HG02981 (cell line): ENCODE data around the gene POM121C.
"Not testable (repeated sequence)": the region's sequence is repeated elsewhere in the genome, so short reads cannot be mapped to it uniquely, and the experiment has no call there.

Experiments used
- ATAC-seq: cut with Tn5 transposase; IDR thresholded peaks from one replicate; pipeline ENCODE4 v1.9.1; 2021; ENCODE audit warnings: mild to moderate bottlenecking, moderate library complexity; ENCODE audit not compliant: unreplicated experiment

The POM121C gene

DNA sequence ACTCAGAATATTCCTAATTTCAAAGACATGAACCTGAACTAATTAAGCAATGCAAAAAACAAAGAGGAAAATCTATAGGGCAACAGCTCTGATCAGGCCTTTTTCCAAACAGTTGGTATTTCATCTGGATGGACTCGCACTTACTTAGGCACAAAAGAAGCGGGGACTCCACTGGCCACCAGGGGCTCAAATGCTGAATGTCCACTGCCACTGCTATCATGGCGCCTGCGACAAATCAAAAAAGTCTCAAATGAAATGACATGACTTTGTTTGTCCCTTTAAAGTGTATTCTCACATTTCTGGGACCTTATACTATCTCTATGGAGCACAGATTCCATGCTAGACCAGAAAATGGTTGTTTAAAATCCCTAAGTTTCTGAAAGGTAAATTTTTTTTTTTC is 47.1 kb downstream of the POM121C start:
- not testable (repeated sequence) for ATAC-seq

DNA sequence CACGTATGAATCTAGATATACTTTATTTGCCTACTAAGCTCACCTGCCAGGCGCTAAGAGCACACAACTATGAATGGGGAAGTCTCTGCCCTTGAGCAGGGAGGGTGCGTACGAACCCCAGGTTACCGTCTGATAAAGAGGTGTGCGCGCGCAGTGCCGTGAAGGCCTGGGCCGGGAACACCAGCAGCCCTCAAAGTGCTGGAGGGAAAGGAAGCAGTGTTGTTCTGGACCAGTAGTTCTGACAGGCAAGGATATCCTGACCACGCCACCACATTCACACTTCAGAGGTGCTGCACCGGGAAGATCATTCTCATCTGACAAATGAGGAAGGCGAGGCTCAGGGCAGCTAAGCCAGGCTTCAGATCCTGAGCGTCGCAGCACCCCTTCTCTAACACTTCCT is 62.6 kb downstream of the POM121C start:
- ATAC-seq: not testable (repeated sequence)

DNA sequence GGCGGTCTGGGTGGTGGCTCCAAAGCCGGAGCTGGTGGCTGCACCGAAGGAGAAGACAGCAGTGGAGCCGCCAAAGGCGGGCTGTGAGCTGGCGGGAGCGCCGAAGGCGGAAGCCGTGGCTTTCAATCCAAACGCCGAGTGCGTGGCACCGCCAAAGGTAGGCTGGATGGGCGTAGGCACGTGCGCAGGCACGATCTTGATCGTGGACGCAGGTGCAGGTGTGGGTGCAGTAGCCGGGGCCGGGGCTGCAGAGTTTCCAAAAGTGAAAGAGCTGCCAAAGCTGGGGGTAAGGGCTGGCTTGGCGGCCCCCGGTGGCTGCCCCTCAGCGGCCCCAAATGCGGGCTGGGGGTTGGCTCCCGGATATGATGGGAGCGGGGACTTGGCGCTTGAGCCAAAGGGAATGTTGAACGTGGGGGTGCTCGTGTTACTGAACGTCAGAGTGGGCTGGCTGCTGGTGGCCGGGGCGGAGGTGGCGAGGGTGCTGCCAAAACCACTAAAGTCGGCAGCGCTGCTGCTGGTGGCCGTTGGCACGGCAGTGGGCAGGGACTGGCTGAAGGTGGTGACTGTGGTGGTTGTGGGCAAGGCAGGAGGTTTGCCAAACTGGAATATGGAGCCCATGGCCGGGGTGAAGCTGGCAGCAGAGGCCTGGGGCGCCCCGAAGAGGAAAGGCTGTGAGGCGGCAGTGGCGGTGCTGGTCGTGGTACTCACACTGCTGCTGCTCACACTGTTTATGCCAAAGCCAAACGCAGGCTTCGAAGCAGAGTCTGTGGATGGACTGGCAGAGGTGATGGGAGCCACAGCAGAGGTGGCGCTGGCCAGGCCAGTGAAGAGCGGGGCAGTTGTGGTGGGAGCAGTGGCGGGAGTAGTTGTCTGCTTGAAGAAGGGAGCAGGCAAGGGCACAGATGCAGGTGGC is 64.0 kb downstream of the POM121C start:
- not testable (repeated sequence) for ATAC-seq

DNA sequence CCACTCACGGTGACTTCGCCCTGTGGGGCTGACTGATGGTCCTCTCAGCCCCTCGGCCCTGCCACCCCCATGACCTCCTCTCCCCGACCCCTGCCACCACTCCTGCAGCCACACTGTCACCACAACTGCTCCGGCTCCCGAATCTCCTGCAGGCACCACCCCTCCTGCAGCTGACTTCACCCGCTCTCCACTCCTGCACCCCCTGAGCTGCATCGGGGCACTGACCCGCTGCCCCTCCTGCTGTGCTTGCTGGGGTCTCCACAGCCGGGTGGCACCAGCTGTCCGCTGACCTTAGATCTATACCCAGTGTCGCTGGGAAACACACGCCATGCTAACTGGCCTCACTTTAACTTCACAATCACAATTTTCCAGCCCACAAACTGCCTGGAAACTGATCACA is 65.9 kb downstream of the POM121C start:
- ATAC-seq: not testable (repeated sequence)

DNA sequence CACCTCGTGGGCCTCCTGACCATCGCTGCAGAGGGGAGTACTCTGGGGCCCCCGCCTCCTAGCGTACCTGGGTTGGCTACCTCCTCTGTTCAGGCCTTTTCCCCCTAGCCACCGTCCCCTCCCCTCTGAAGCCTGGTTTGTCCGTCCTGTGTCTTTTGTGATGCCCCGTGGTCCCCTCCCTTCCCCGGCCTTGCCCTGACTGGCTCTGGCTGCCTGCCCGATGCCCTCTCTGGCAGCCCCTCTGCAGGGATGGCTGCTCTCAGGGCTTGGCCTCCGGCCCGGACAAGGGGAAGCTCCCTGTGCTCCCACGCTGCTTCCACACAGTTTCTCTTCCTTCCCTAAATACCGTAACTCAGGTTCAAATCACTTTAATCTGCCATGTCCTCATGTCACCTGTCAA is 66.4 kb downstream of the POM121C start:
- not testable (repeated sequence) for ATAC-seq

DNA sequence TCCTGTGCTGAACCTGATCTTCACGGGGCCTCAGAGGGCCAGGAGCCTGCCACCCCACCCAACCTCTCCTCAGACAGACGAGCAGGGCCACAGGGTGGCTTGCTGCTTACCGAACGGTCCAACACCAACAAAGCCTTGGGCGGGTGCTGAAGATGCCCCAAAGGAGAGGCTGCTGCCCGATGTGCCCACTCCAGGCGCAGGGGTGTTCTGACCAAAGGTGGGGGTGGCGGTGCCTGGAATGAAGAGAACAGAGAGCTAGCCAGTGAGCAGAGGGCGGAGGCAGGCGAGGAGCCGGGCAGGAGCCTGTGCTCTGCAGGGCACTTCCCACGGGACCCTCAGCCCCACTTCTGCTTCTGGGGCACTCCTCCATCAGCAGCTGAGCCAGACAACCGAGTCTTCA is 66.9 kb downstream of the POM121C start:
- not testable (repeated sequence) for ATAC-seq

DNA sequence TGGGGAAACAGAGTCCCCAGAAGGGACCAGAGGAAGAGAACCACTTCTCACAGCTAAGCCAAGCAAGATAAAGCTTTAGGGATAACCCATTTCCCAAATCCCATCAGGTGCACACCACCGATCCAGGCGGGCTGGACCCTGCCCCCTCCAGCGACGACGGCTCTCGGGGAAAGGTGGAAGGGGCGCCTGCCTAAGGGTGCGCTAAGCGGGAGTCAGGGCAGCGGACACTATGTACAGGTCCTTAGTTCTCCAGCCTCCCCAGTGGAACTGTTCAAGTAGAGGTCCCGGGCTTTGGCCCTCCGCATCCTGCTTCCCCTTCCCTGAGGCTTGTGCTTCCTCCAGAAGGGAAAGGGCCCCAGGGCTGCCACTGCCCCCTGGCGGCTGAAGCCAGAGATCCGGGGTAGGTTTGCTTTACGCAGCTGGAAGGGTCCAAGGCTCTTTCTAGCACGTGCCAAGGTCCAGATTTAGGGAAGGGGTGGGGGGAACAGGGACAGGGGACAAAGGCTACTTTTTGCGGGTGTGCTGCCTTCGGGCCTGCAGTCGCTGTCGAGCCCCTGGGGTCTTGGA is 67.7 kb downstream of the POM121C start:
- ATAC-seq: not testable (repeated sequence)

DNA sequence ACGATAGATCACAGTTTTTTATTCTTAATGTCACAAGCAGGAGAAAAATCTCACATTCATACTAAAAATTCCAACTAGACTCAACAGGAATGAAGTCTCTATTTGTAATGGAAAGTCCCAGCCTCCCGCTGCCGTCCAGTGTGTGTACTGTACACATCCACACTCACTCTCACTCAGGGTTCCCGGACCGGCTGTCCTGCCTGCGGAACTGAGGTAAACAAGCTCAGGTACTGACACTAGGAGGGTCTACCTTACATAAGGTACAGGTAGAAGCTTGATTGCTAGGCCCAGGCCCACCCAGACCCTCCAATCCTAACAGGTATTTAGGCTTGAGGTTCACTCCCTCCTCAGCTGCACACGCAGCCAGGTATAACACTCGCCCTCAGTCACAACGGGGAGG is 69.3 kb downstream of the POM121C start:
- ATAC-seq: not testable (repeated sequence)

DNA sequence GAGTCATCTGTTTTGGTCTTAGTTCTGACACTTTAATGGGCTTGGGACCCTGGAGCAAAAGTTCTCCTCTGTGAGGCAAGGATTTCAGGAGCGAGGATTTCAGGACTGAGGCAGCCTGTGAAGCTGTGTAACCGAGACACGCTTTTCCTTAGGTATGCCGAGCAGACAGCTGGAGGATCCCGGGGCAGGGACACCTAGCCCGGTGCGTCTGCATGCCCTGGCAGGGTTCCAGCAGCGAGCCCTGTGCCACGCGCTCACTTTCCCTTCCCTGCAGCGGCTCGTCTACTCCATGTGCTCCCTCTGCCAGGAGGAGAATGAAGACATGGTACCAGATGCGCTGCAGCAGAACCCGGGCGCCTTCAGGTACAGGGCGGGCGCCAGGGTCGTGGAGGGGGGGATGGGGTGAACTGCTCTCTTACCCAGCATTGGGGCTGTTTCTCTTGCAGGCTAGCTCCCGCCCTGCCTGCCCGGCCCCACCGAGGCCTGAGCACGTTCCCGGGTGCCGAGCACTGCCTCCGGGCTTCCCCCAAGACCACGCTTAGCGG is 70.2 kb downstream of the POM121C start:
- ATAC-seq: not testable (repeated sequence)

DNA sequence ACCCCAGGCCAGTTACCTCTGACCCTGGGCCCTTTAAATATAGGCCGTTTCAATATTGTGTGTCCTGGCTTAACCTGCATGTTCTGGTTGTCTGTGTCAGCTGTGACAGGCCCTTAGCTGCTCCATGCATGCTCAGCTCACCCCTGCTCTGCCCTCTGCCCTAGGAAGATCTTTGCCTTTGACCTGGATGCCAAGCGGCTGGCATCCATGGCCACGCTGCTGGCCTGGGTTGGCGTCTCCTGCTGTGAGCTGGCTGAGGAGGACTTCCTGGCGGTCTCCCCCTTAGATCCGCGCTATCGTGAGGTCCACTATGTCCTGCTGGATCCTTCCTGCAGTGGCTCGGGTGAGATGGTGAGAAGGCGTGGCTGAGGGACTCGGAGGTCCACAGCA is 70.7 kb downstream of the POM121C start:
- ATAC-seq: not testable (repeated sequence)

DNA sequence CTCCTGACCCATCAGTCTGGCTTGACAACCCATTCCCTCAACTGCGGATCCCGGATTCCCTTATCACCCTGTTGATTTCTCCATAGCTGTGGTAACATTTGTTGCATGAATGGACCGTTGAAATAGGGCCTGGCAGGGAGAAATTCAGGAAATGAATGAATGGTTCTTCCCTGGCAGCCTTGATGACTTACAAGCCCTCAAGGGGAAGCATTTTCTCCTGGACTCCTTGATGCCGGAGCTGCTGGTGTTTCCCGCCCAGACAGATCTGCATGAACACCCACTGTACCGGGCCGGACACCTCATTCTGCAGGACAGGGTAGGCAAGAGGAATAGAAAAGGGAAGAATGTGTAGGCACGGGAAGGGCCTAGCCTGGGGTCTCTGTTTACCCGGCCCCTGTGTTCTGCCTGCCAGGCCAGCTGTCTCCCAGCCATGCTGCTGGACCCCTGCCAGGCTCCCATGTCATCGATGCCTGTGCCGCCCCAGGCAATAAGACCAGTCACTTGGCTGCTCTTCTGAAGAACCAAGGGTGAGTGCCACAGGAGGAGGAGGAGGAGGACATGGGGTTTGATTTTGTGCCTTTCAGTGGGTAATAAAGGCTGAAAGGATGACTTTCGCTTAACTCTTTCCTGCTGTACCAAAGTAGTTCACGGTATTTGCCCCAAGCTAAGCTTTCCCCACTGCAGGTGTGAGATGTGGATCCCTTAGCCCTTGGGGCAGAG is 71.2 kb downstream of the POM121C start:
- not testable (repeated sequence) for ATAC-seq

DNA sequence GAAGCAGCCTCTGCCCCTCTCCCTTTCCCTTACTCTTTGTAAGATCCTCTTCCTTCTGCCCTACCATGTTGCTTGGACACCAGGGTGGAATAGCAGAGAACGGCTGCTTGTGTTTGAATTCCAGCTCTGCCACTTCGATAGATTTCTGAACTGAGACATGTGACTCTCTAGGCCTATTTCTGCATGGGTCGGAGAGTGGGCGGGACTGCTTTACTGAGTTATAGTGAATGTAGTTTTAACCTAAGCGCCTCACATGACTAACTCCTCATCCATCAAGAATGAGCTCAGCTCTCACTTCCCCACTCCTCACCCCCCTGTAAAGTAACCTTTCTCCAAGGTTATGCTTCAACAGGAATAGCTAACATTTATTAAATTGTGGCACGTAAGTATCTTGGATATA is 71.9 kb downstream of the POM121C start:
- not testable (repeated sequence) for ATAC-seq

DNA sequence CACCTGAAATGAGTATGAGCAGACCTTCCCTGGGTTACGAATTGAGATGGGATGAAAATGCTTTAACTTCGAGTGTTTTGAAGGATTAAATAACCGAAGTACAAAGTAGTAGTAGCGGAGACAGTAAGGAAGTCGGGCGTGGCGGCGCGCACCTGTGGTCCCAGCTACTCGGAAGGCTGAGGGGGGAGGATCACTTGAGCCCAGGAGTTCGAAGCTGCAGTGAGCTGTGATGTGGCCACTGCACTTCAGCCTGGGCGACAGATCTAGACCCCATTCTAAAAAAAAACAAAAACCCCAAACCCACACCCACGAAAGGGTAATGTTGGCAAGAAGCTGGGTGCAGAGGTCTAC is 75.3 kb downstream of the POM121C start:
- not testable (repeated sequence) for ATAC-seq

DNA sequence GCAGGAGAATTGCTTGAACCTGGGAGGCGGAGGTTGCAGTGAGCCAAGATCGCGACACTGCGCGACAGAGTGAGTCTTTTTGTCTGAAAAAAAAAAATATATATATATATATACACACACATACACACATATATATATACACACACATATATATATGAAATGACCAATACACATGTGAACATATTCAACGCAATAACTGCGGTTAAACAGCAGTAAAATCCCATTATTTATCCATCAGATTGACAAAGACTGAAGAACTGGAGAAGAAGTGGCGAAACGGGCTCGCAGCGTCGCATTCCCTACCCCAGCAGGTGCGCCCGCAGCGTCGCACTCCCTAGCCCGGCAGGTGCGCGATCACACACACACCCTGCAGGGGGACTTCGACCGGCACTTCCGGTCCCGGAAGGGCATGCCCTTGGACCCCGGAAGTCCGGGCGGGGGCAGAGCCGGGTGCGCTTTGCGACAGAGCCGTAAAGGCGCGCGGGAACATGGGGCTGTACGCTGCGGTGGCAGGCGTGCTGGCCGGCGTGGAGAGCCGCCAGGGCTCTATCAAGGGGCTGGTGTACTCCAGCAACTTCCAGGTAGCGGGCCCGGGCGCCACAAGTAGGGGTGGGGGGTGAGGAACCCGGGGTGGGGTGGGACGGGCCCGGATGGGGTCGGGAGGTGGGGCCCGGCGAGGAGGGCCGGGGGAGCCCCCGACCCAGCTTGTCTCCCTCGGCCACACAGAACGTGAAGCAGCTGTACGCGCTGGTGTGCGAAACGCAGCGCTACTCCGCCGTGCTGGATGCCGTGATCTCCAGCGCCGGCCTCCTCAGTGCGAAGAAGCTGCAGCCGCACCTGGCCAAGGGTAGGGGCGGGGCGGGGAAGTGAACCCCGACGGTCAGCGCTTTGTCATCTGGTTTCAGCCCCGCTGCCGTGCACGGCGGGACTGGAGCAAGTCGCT is 75.9 kb downstream of the POM121C start:
- peak; percentile 87 for ATAC-seq

DNA sequence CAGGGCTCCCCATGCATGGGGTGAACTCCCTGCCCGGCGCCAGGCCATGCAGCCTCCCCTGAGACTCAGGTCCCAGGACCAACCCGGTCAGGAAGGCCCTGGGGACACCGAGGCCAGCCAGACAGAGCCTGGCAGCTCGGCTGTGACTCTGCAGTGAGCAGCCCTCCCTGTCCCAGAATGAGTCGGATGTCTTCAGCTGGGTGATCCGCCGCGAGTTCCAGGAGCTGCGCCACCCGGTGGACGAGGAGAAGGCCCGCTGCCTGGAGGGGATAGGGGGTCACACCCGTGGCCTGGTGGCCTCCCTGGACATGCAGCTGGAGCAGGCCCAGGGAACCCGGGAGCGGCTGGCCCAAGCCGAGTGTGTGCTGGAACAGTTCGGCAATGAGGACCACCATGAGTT is 81.4 kb downstream of the POM121C start:
- not testable (repeated sequence) for ATAC-seq

DNA sequence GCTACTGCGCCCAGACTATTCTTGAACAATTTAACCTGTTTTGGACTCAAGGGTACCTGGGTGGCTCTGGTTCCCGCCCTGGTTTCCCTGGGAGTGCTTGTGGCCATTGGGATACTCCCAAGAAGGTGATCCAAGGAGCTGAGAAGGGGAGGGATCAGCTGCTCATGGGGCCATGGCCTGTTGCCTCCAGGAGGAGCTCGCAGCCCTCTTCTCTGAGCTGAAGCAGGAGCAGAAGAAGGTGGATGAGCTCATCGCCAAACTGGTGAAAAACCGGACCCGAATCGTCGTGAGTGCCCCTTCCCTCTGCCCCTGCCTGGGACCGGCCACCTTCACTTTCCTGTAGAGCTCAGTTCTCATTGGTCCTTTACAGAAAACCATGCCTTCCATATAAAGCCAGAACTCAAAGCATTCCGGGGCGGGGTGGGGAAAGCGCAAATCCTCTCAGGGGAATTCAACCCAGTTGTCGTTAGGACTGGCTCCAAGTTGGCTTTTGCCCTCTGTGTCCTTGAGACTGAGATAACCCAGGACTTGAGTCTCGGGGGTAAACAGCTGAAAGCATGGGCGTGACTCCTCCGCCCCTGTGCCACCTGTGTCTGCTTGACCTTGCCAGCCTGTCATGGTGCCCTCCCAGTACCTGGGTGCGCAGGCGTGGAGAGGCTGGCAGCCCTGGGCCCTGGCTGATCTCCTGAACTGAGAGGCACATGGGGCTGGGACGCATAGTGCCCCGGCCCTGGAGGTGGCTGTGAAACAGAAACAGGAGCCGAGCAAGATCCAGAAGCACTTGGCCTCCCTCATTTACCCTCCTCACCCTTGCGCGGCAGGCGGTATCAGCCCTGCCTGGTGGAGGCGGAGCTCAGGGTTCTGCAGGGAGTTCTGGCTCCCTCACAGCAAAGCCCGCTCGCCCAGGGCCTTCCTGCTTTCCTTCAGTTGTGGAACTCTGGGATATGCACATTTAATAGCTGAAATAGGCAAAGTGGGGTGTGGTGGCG is 82.3 kb downstream of the POM121C start:
- not testable (repeated sequence) for ATAC-seq

DNA sequence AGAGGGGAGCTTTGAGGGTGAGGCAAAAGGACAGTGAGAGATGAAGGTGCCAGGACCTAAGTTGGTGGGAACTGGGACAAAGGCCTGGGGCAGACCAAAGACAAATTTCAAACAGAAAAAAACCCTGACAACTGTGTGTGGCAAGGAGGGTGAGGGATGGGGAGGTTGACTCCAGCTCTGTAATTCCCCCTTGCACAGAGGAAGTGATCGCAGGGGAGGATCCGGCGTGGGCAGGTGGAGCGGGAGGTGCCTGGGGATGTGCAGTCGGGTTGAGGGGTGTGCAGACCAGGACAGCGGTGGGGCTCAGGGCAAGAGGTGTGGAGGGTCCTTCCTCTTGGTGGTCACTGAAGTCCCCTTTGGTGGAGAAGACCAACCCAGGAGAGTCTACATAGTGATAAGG is 85.5 kb downstream of the POM121C start:
- not testable (repeated sequence) for ATAC-seq

DNA sequence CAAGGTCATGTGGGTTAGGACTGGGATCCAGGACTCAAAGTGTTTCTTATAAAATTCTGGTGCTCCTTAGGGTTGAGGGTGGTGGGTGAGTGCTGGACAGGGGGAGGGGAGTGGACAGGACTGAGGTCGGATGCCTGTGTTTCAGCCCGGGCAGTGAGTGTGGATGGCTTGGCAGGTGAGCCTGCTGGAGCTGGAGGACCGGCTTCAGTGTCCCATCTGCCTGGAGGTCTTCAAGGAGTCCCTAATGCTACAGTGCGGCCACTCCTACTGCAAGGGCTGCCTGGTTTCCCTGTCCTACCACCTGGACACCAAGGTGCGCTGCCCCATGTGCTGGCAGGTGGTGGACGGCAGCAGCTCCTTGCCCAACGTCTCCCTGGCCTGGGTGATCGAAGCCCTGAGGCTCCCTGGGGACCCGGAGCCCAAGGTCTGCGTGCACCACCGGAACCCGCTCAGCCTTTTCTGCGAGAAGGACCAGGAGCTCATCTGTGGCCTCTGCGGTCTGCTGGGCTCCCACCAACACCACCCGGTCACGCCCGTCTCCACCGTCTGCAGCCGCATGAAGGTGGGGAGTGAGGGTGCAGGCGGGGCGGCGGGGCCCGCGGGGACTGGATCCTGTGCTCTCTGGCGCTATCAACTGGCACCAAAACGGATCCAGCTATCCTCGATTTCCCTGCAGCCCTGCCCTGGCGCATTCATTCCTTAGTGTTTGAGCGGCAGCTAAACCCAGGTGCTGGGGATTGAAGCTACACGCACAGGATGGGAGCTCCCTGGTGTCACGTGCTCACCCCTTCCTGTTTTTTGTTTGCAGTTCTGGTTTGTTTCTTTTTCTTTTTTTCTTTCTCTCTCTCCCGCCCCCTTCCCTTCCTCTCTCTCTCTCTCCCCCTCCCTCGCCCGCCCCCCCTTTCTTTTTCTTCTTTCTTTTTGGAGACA is 87.1 kb downstream of the POM121C start:
- ATAC-seq: not testable (repeated sequence)
